HepG2 (cell line): ENCODE results near the gene ZNF556. TPM values are rescaled to one million over a fixed set of nuclear protein-coding genes. Genes with fewer than 3 reads are reported as not detected.
A peak's percentile ranks its signal among the peaks of the same experiment; 100 is the strongest.

ENCODE experiments used
- ARHGAP35 ChIP-seq: sonication (generic); formaldehyde crosslinking; IDR thresholded peaks from 2 replicates; pipeline ENCODE4 v1.9.0; 2022; ENCODE audit warnings: mild to moderate bottlenecking, inconsistent platforms, moderate library complexity, missing genetic modification reagents, borderline replicate concordance
- CBX2 ChIP-seq, 2 experiments: fragments of 200-600 bp in 1 of 2; sonication (generic); formaldehyde crosslinking in 1 of 2; IDR thresholded peaks; 2 replicates each; pipeline versions ENCODE4 v1.7.0 to v1.8.1; 2018 to 2022; ENCODE audit warnings: low read depth in 2 of 2, low read length in 1 of 2, mild to moderate bottlenecking in 1 of 2, missing genetic modification reagents in 1 of 2
- CBX5 ChIP-seq: sonication (generic); formaldehyde crosslinking; IDR thresholded peaks from 2 replicates; pipeline ENCODE4 v1.4.0; 2020; ENCODE audit warnings: missing genetic modification reagents, borderline replicate concordance
- CSRNP1 ChIP-seq: sonication (generic); formaldehyde crosslinking; IDR thresholded peaks from 2 replicates; pipeline ENCODE4 v1.8.1; 2023; ENCODE audit warnings: mild to moderate bottlenecking, missing genetic modification reagents
- GPN1 ChIP-seq: sonication (generic); formaldehyde crosslinking; IDR thresholded peaks from 2 replicates; pipeline ENCODE4 v1.5.1; 2020; ENCODE audit warnings: missing genetic modification reagents, borderline replicate concordance
- HIVEP1 ChIP-seq: sonication (generic); formaldehyde crosslinking; IDR thresholded peaks from 2 replicates; pipeline ENCODE4 v1.4.0; 2020; ENCODE audit warnings: mild to moderate bottlenecking, missing genetic modification reagents
- HMGXB4 ChIP-seq, 2 experiments: sonication (generic) in 1 of 2; formaldehyde crosslinking in 1 of 2; IDR thresholded peaks; 2 replicates each; pipeline versions ENCODE4 v1.4.0 to v1.6.1; 2018 to 2020; ENCODE audit warnings: missing genetic modification reagents in 2 of 2, borderline replicate concordance in 1 of 2, low read depth in 1 of 2, mild to moderate bottlenecking in 1 of 2, missing biosample characterization in 1 of 2
- KLF6 ChIP-seq: IDR thresholded peaks from 2 replicates; pipeline ENCODE4 v1.8.0; 2016; ENCODE audit warnings: missing biosample characterization, missing genetic modification reagents
- MTERF4 ChIP-seq: sonication (generic); formaldehyde crosslinking; IDR thresholded peaks from 2 replicates; pipeline ENCODE4 v1.8.0; 2023; ENCODE audit warnings: mild to moderate bottlenecking, missing genetic modification reagents
- NRL ChIP-seq: sonication (generic); formaldehyde crosslinking; IDR thresholded peaks from 2 replicates; pipeline ENCODE4 v1.5.0; 2020; ENCODE audit warnings: missing genetic modification reagents, mild to moderate bottlenecking, moderate library complexity, borderline replicate concordance
- SMAD9 ChIP-seq: sonication (generic); formaldehyde crosslinking; IDR thresholded peaks from 2 replicates; pipeline ENCODE4 v1.5.1; 2020; ENCODE audit warnings: mild to moderate bottlenecking, missing genetic modification reagents
- SMARCC2 ChIP-seq: fragments of 450-650 bp; IDR thresholded peaks from 2 replicates; pipeline ENCODE4 v1.6.1; 2017; ENCODE audit warnings: antibody characterized with exemption, mild to moderate bottlenecking
- SNAPC2 ChIP-seq: sonication (generic); formaldehyde crosslinking; IDR thresholded peaks from 2 replicates; pipeline ENCODE4 v1.8.1; 2022; ENCODE audit warnings: mild to moderate bottlenecking, missing genetic modification reagents
- SYNCRIP ChIP-seq: fragments of 200-400 bp; formaldehyde crosslinking; IDR thresholded peaks from 2 replicates; pipeline ENCODE4 v1.6.1; 2018; ENCODE audit warnings: mild to moderate bottlenecking, low read depth, low read length; ENCODE audit not compliant: insufficient read depth
- TFAP4 ChIP-seq: sonication (generic); IDR thresholded peaks from 2 replicates; pipeline ENCODE4 v1.6.1; 2016; ENCODE audit warnings: low read depth, borderline replicate concordance
- ZNF574 ChIP-seq: sonication (generic); formaldehyde crosslinking; IDR thresholded peaks from 2 replicates; pipeline ENCODE4 v1.4.0; 2020; ENCODE audit warnings: missing genetic modification reagents
- ZNF790 ChIP-seq: sonication (generic); formaldehyde crosslinking; IDR thresholded peaks from 2 replicates; pipeline ENCODE4 v1.8.0; 2022; ENCODE audit warnings: missing genetic modification reagents, mild to moderate bottlenecking, borderline replicate concordance
- polyA plus RNA-seq, 8 experiments: library from polyadenylated mRNA; depleted of rRNA in 3 of 8; stranded (reverse) in 7 of 8; unstranded in 1 of 8; fragments of >200 nt; fragmentation: Illumina TruSeq in 4 of 8; extraction: Trizol in 4 of 8; gene quantifications; 2 replicates each; pipeline versions ENCODE4 v1.2.1 to v1.2.3, GENCODE V29; 2011 to 2016; ENCODE audit warnings: low read depth in 4 of 8, missing spikeins in 1 of 8, mixed read lengths in 1 of 8; ENCODE audit not compliant: insufficient read depth in 1 of 8
- total RNA-seq, 5 experiments: library from RNA; depleted of rRNA; stranded (reverse); fragments of >200 nt; fragmentation: Illumina TruSeq; extraction: Trizol; gene quantifications; 2 replicates each; pipeline ENCODE4 v1.2.3, GENCODE V29; 2016; ENCODE audit warnings: low read depth in 1 of 5

ZNF556 gene
- total and polyA plus RNA-seq, 2 of the 13 experiments (the other 11 are each of a cell fraction or from before 2014, with no cell fraction given): 4.2 to 28.6 TPM

GRCh38 chr19:2900296-2901252, 33.4 kb downstream of the ZNF556 start, which contains the start of gene ZNF57 (continued):
- TF ChIP-seq CBX5 (CRISPR knock-in tag) (peak; percentile 51; the same call in 1 of the 2 replicates), TFAP4 (peak; percentile 53; the same call in 1 of the 2 replicates), SMAD9 (CRISPR knock-in tag) (0 out of 2 replicates have a peak, but pooled peaks have one; percentile 28), HIVEP1 (no peak), KLF6 (CRISPR knock-in tag) (no peak), NRL (CRISPR knock-in tag) (peak; percentile 68), MTERF4 (CRISPR knock-in tag) (no peak), ZNF574 (peak; percentile 43; the same call in 1 of the 2 replicates), SYNCRIP (no peak), CSRNP1 (CRISPR knock-in tag) (peak; percentile 78; the same call in 1 of the 2 replicates), CBX2 (IDR thresholded peaks at IDR 0.05; ENCODE audit: low read depth, low read length) (no peak), CBX2 (CRISPR knock-in tag; IDR thresholded peaks at IDR 0.05; ENCODE audit: low read depth) (no peak), SNAPC2 (CRISPR knock-in tag) (peak; percentile 45; the same call in 1 of the 2 replicates), ZNF790 (peak; percentile 75; the same call in 1 of the 2 replicates), GPN1 (CRISPR knock-in tag) (peak; percentile 53; the same call in 1 of the 2 replicates), HMGXB4 (CRISPR knock-in tag; IDR thresholded peaks at IDR 0.05; ENCODE audit: borderline replicate concordance in 1 of 2, low read depth in 1 of 2) (peak; percentile 21 to 43; a peak in 2 of 4 replicates), ARHGAP35 (CRISPR knock-in tag) (no peak; the same call in 1 of the 2 replicates), SMARCC2 (no peak)
